ENCODE results near the gene SLC22A23.
A peak's percentile ranks its signal among the peaks of the same experiment; 100 is the strongest.

The SLC22A23 gene

DNA sequence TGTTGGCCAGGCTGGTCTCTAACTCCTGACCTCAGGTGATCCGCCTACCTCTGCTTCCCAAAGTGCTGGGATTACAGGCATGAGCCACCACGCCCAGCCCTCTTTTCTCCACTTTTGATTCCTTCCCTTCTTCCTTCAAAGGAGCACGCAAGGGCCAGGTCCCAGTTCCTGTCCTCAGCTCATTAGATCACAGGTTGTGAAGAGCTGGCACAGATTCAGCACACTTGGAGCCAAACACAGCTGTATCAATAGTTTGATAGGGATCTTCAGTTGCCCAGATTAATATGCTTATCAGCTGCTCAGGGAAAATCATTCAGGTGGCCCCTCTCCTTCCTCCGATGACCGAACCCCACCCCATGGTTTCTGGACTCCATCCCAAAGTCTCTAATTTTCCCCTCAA, 14.4 kb upstream of the SLC22A23 start:
- no peak for DNase-seq (ENCODE audit: low read depth)

DNA sequence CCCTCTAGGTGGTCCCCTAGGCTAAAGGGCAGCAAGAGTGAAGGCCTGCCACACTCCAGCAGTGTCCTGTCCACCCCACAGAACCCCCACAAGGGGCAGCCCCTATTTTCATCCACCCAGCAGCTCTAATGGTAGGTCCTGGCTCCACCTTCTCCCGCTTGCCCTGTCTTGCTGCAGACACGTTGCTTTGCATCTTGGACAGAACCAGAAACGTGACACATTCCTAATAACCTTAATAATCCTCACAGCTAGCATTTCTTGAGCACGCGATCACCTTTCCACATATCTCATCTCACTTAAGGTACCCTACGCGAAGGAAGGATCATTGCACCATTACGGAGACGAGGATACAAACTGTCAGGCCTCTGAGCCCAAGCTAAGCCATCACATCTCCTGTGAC, 11.7 kb upstream of the SLC22A23 start:
- DNase-seq (ENCODE audit: low read depth): no peak

- no peak for DNase-seq (ENCODE audit: low read depth)
Measured at GRCh38 chr6:3467996-3468395, 11.1 kb upstream of the SLC22A23 start.

DNA sequence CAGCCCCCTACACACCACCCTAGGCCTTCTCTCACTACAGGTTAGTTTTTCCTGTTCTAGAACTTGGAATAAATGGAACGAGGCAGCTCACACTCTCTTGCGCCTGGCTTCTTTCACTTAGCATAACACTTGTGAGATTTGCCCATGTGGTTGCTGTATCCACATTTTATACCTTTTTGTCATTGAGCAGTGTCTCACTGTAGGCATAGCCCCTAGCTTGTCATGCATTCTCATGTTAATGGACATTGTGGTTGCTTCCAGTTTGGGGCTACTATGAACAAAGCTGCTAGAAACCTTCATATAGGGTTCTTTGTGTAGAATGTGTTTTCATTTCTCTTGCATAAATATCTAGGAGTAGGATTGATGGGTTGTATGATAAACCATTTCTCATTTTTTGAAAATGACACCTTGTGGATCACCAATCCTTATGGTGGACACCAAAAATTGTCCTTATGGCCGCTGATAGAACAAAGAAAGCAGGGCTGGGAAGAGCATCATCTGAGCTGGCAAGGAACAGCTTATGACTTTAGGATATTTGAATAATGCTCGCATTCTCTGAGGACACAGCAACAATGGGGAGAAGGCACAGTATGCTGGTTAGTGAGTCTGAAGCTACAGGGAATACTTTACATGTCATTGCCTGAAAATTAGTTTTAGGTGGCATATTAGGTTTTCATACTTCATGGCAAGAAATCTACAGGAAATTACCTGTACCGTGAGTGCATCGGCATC, 9.8 kb upstream of the SLC22A23 start:
- DNase-seq (ENCODE audit: low read depth): no peak

DNA sequence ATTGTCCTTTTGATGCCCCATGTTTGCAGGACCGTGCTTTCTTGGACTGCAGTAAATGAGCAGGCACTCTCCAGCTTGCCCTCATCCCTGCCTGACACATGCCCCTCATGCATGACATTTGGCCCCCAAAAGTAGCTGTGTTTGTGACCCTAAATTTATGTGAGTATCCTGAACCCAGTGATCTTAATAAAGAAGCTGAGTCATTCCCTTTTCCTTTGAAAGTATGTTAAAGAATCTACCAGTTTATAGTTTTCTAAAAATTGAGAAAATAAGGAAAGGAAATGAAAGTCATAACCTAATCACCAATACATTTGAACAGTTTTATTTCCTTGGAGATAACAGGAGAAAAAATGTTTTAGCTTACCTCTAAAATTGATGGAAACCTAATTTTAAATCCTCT, 3.4 kb upstream of the SLC22A23 start:
- no peak for DNase-seq (ENCODE audit: low read depth)

GRCh38 chr6:3458706-3459421, 2.0 kb upstream of the SLC22A23 start:
- no peak for DNase-seq (ENCODE audit: low read depth)

GRCh38 chr6:3457710-3458602, 1.1 kb upstream of the SLC22A23 start:
- DNase-seq (ENCODE audit: low read depth): peak; percentile 10

- DNase-seq (ENCODE audit: low read depth): peak; percentile 12
Measured at GRCh38 chr6:3456395-3456897, 404 bp downstream of the SLC22A23 start.

DNA sequence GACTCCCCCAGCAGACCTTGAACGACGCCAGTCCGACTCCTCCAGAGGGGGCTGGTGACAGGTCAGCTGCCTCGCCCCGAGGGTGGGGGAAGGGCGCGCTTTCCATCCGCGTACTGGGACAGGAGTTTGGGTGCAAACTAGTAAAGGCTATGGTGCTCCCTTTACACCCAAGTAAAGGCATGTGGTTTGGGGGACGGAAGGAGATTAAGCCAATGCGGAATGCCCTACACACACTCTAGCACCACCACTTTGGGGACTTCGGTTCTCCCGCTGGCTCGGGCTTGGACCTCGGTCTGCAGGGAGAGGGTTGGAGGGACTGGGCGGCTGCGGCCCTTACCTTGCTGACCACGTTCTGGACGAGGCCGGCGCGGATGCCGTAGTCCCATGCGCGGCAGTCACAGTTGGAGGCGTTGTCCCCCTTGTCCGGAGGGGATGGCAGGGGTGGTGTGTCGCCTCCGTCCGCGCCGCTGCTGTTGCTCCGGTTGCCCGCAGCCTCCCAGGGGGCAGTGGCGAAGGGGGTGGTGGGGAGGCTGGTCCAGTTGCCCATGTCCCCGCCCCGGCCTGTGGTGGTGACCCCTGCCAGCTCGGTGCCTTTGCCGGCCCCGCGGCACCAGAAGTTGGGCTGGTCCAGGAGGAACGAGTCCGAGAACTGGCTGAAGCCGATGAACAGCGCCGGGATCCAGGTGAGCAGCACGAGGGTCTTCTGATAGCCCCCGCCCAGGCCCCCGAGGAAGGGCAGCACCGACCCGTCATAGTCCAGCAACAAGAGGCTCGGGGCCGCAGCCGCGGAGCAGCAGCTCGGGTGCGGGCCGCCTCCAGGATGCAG, 1.1 kb downstream of the SLC22A23 start:
- peak; percentile 6 for DNase-seq (ENCODE audit: low read depth)

DNA sequence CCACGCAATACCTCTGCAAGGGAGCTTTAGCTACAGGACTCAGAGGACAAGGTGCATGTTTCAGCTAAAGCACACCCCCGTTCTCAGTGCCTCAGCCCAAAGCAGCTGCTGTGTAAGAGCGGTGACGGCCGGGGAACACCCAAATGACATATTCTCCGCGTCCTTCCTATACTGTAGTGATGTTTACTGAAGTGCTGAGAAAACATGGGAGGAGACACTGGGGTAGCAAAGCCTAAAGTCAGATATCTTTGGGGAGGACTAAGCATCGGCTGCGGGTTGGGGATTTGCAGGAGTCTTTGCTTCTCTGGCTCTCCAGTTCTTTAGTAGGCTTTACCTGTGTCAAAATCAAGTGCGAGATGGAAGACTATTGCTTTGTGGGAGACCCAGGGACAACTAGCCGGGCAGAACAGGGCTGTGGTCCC, 1.7 kb downstream of the SLC22A23 start:
- no peak for DNase-seq (ENCODE audit: low read depth)

GRCh38 chr6:3454273-3455010, 2.4 kb downstream of the SLC22A23 start:
- DNase-seq (ENCODE audit: low read depth): no peak

DNA sequence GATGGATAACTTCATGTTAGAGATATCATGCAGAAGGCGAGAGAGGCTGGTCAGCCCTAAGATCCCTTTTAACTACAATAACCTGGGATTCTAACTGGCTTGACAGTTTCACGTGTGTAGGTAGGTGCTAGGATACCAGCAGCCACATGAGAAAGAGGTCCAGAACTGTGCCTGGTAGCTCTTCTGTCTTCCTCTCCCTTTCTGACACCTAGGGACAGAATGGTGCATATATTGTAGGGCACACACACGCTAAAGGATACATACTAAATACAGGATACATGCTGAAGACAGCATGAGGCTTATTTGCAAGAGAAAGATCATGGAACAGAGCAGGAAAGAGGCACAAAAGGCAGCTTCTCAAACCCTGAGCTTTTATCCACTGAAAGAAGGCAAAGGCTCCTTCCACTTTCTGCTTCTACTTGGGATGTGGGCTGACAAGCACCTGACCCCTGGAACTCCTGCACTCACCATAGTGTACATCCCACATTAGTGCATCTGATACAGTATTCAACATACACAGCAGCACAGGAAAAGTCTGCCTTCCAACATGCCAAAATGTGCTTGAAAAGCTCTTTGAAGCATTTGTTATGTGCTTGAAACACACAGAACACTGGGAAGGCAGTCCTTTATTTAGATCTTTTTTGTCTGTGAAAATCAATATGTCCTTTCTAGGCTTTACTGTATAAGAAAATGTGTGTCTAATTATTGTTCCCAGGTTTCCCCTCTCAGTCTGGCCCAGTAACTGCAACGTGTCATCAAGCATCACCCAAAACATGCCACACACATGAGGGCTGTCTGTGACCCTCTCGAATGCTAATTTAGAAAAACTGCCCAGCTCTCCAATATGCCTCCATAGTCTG, 3.2 kb downstream of the SLC22A23 start:
- DNase-seq (ENCODE audit: low read depth): no peak

DNA sequence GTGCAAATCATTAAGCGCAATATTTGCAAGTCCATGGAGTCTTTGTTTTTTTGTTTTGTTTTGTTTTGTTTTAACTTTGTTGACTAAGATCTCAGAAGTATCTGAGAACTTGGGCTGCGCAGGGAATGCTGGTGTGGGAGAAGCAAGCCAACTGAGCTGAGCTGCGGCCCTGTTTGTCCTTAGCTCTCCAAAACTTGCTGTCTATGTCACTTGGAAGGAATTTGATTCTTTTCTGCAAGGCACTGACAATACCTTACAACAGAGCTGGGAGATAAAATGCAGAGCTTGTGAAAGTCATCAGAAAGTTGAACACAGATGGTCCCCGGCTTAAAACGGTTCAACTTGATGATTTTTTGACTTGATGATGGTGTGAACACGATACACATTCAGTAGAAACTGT, 5.4 kb downstream of the SLC22A23 start:
- no peak for DNase-seq (ENCODE audit: low read depth)

DNA sequence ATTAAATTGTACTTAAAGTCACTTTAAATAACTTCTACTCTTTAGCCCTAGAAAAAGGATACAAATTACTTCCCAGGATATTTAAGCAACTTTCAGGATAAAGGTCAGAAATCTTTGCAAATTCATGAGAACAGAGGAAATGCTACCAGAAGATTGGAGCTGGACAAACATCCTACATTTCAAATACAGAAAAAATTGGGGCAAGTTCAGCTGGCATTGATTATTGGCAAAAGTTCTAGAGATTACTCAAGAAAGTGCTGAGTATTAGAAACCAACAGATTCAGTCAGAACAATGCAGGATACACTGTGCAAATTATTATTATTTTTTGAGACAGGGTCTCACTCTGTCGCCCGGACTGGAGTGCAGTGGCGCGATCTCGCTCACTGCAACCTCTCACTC, 6.0 kb downstream of the SLC22A23 start:
- no peak for DNase-seq (ENCODE audit: low read depth)

GRCh38 chr6:3449750-3450305, 7.0 kb downstream of the SLC22A23 start:
- DNase-seq (ENCODE audit: low read depth): no peak

GRCh38 chr6:3449321-3449720, 7.5 kb downstream of the SLC22A23 start:
- no peak for DNase-seq (ENCODE audit: low read depth)

GRCh38 chr6:3447005-3447404, 9.8 kb downstream of the SLC22A23 start:
- no peak for DNase-seq (ENCODE audit: low read depth)

DNA sequence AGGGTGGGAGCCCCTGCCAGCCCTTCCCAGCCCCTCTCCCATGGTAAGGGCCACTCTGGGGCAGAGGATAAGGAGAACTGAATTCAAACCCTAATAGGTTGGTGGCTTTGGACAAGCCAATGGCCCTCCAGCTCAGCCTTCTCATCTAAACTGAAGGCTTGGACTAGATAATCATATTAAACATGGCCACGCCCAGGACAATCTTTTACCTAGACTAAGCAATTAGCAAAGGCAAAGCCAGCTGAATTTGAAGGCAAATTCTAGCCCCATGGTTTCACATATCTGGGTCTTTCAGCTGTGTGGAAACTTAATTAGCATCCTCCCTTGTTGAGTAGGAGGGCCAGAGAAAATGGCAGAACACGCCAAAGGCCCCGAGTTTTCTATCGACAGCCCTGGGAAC, 10.7 kb downstream of the SLC22A23 start:
- no peak for DNase-seq (ENCODE audit: low read depth)

- DNase-seq (ENCODE audit: low read depth): no peak
Measured at GRCh38 chr6:3444276-3445088, 12.4 kb downstream of the SLC22A23 start.

All from ELR (cell line).